WTC11 (cell line): ENCODE measurements around the gene SREK1IP1. TPM values are rescaled to one million over a fixed set of nuclear protein-coding genes. Genes with fewer than 3 reads are reported as not detected.

Source experiments
- ATAC-seq: fragments of 200-7000 bp; cut with Tn5 transposase; 2 replicates; pipeline ENCODE4 v1.10.0; 2021; ENCODE audit warnings: mild to moderate bottlenecking, moderate library complexity
- CTCF ChIA-PET: fragments of 300-600 bp; sonication (Branson Sonifier 250); formaldehyde crosslinking; loops from one replicate; lab custom pipeline; 2021; ENCODE audit warnings: antibody characterized with exemption; lab: Charles Lee
- POLR2A ChIA-PET: fragments of 350-600 bp; sonication (Branson Sonifier 250); formaldehyde crosslinking; loops from one replicate; lab custom pipeline; 2021; ENCODE audit warnings: antibody characterized with exemption; lab: Charles Lee
- DNase-seq: peaks from one replicate; pipeline ENCODE4 v3.0.0; 2021; ENCODE audit warnings: low spot score
- H3K27ac Mint-ChIP-seq: 2 replicates; pipeline ENCODE4 v1.8.0; 2021; ENCODE audit warnings: mixed read lengths
- H3K27me3 Mint-ChIP-seq: 2 replicates; pipeline ENCODE4 v1.8.0; 2021; ENCODE audit warnings: low read depth, mild to moderate bottlenecking, moderate library complexity, mixed read lengths
- H3K36me3 Mint-ChIP-seq: 2 replicates; pipeline ENCODE4 v1.8.0; 2021; ENCODE audit warnings: mixed read lengths
- H3K4me1 Mint-ChIP-seq: 2 replicates; pipeline ENCODE4 v1.8.0; 2022; ENCODE audit warnings: mixed read lengths
- H3K4me3 Mint-ChIP-seq: 2 replicates; pipeline ENCODE4 v1.8.0; 2021; ENCODE audit warnings: mild to moderate bottlenecking, moderate library complexity, mixed read lengths
- H3K9me3 Mint-ChIP-seq: 2 replicates; pipeline ENCODE4 v1.8.0; 2021; ENCODE audit warnings: mixed read lengths
- AR ChIP-seq: fragments of 250-450 bp; sonication (Bioruptor Pico); IDR thresholded peaks from 2 replicates; pipeline ENCODE4 v1.9.0; 2021; ENCODE audit warnings: mild to moderate bottlenecking
- ATF2 ChIP-seq: sonication (generic); formaldehyde crosslinking; IDR thresholded peaks from 2 replicates; pipeline ENCODE4 v1.8.1; 2022; ENCODE audit warnings: low read depth, missing genetic modification reagents, borderline replicate concordance
- E2F4 ChIP-seq: sonication (generic); formaldehyde crosslinking; IDR thresholded peaks from 2 replicates; pipeline ENCODE4 v1.8.1; 2022; ENCODE audit warnings: low read depth, mild to moderate bottlenecking, moderate library complexity, missing genetic modification reagents, borderline replicate concordance
- FOXP4 ChIP-seq: sonication (generic); formaldehyde crosslinking; IDR thresholded peaks from 2 replicates; pipeline ENCODE4 v1.8.0; 2022; ENCODE audit warnings: mild to moderate bottlenecking, missing genetic modification reagents
- KAT7 ChIP-seq: sonication (generic); formaldehyde crosslinking; IDR thresholded peaks from 2 replicates; pipeline ENCODE4 v1.8.1; 2023; ENCODE audit warnings: missing genetic modification reagents, mild to moderate bottlenecking, borderline replicate concordance
- NFYB ChIP-seq: sonication (generic); formaldehyde crosslinking; conservative IDR thresholded peaks from 2 replicates; pipeline ENCODE4 v1.8.0; 2022; ENCODE audit warnings: low read depth, missing genetic modification reagents
- OVOL2 ChIP-seq: fragments of 250-450 bp; sonication (Bioruptor Pico); IDR thresholded peaks from 2 replicates; pipeline ENCODE4 v1.9.0; 2021; ENCODE audit warnings: mild to moderate bottlenecking, borderline replicate concordance
- PRDM15 ChIP-seq: sonication (generic); formaldehyde crosslinking; IDR thresholded peaks from 2 replicates; pipeline ENCODE4 v1.8.0; 2022; ENCODE audit warnings: missing genetic modification reagents
- PREB ChIP-seq: sonication (generic); formaldehyde crosslinking; IDR thresholded peaks from 2 replicates; pipeline ENCODE4 v1.8.1; 2022; ENCODE audit warnings: mild to moderate bottlenecking, missing genetic modification reagents, moderate library complexity, borderline replicate concordance
- SMAD4 ChIP-seq: sonication (generic); formaldehyde crosslinking; IDR thresholded peaks from 2 replicates; pipeline ENCODE4 v1.8.0; 2022; ENCODE audit warnings: mild to moderate bottlenecking, missing genetic modification reagents
- ZMAT4 ChIP-seq: fragments of 250-450 bp; sonication (Bioruptor Pico); IDR thresholded peaks from 2 replicates; pipeline ENCODE4 v1.9.0; 2021; ENCODE audit warnings: mild to moderate bottlenecking
- ZNF138 ChIP-seq: sonication (generic); formaldehyde crosslinking; conservative IDR thresholded peaks from 2 replicates; pipeline ENCODE4 v1.8.1; 2022; ENCODE audit warnings: mild to moderate bottlenecking, moderate library complexity, missing genetic modification reagents
- ZNF416 ChIP-seq: fragments of 250-450 bp; sonication (Bioruptor Pico); IDR thresholded peaks from 2 replicates; pipeline ENCODE4 v1.9.0; 2021; ENCODE audit warnings: mild to moderate bottlenecking, inconsistent platforms
- total RNA-seq: library from RNA; stranded (reverse); gene quantifications from 3 replicates; pipeline ENCODE4 v1.2.3, GENCODE V29; 2021

Gene SREK1IP1
- total RNA-seq, 1 experiment from 2014 or later = 26.2 TPM

- no peak for TF ChIP-seq ATF2
Observed at GRCh38 chr5:64759960-64760660, 8.4 kb downstream of the SREK1IP1 start (continued).

GRCh38 chr5:64758901-64759300, 9.6 kb downstream of the SREK1IP1 start:
- no peak overlapping the region for H3K4me3 Mint-ChIP-seq
- no peak for TF ChIP-seq KAT7 (CRISPR knock-in tag)
- TF ChIP-seq OVOL2 (CRISPR knock-in tag) = no peak
- no peak for TF ChIP-seq PRDM15
- no peak for TF ChIP-seq ZNF138 (CRISPR knock-in tag)
- TF ChIP-seq SMAD4 (CRISPR knock-in tag) = no peak
- TF ChIP-seq PREB = no peak
- TF ChIP-seq ZNF416 (CRISPR knock-in tag) = no peak
- TF ChIP-seq ZMAT4 (CRISPR knock-in tag) = no peak
- DNase-seq (no peak), ATAC-seq (no peak)
- peaks cover 23% of the 10 kb centered on the region for H3K4me1 Mint-ChIP-seq
- H3K9me3 Mint-ChIP-seq = no peaks in the 10 kb centered on the region
- H3K27ac Mint-ChIP-seq = no peak overlapping the region
- H3K36me3 Mint-ChIP-seq = peaks cover 15% of the 10 kb centered on the region
- no peaks in the 10 kb centered on the region for H3K27me3 Mint-ChIP-seq
- ChIA-PET POLR2A (no interaction called here), CTCF (no interaction called here)

GRCh38 chr5:64754066-64754465, 14.4 kb downstream of the SREK1IP1 start:
- H3K36me3 Mint-ChIP-seq = peaks cover 19% of the 10 kb centered on the region
- no peak overlapping the region for H3K27ac Mint-ChIP-seq
- ChIA-PET POLR2A (no interaction called here), CTCF (interaction anchor here (1.0 kb wide), 1 partner anchor 57 kb away, joined by 3 read pairs; no protein-coding TSS in a partner anchor)
- TF ChIP-seq ZNF138 (CRISPR knock-in tag) (no peak), FOXP4 (CRISPR knock-in tag) (no peak), NFYB (no peak), AR (CRISPR knock-in tag) (no peak), E2F4 (no peak)
- DNase-seq (no peak), ATAC-seq (no peak)
- peaks cover 3% of the 10 kb centered on the region for H3K4me1 Mint-ChIP-seq
- no peak overlapping the region for H3K4me3 Mint-ChIP-seq
- H3K27me3 Mint-ChIP-seq = no peaks in the 10 kb centered on the region
- H3K9me3 Mint-ChIP-seq = no peaks in the 10 kb centered on the region
